Activated T-cell treated with anti-CD3 and anti-CD28 coated beads for 24 hours (primary cell): ENCODE measurements around the gene CFAP77.

Experiments
- DNase-seq: peaks from one replicate; pipeline ENCODE4 v3.0.0-alpha.2; 2020; ENCODE audit warnings: low read depth

CFAP77 gene

GRCh38 chr9:132597073-132597775 is 187.2 kb downstream of the CFAP77 start:
- no peak for DNase-seq

GRCh38 chr9:132600326-132600984 is 190.4 kb downstream of the CFAP77 start:
- DNase-seq: no peak

GRCh38 chr9:132602207-132602606 is 192.2 kb downstream of the CFAP77 start:
- DNase-seq: no peak

- DNase-seq: no peak
These were observed 195.4 kb downstream of the CFAP77 start for GRCh38 chr9:132605387-132605786.

- no peak for DNase-seq
These were observed 196.1 kb downstream of the CFAP77 start for GRCh38 chr9:132606066-132606465.

- DNase-seq: no peak
These were observed 199.2 kb downstream of the CFAP77 start for GRCh38 chr9:132609184-132609583.

GRCh38 chr9:132609829-132610228 is 199.8 kb downstream of the CFAP77 start:
- DNase-seq: no peak

GRCh38 chr9:132610661-132611060 is 200.7 kb downstream of the CFAP77 start:
- DNase-seq: no peak

GRCh38 chr9:132614324-132614723 is 204.3 kb downstream of the CFAP77 start:
- DNase-seq: no peak

- no peak for DNase-seq
These were observed 205.8 kb downstream of the CFAP77 start for GRCh38 chr9:132615774-132616173.

- no peak for DNase-seq
These were observed 206.7 kb downstream of the CFAP77 start for GRCh38 chr9:132616725-132617124.

GRCh38 chr9:132622159-132622558 is 212.1 kb downstream of the CFAP77 start:
- DNase-seq: no peak
